HL-60 (cell line): Measurements from ENCODE around the gene LKAAEAR1.

Source experiments
- POLR2AphosphoS5 ChIP-seq: IDR thresholded peaks from 2 replicates; pipeline ENCODE4 v1.6.1; 2012; ENCODE audit warnings: low read depth
- SPI1 ChIP-seq: IDR thresholded peaks from 2 replicates; pipeline ENCODE4 v1.6.1; 2012; ENCODE audit warnings: low read depth, mild to moderate bottlenecking, borderline replicate concordance
- TF ChIP-seq, protein P1 (sequence below): IDR thresholded peaks from one replicate; pipeline ENCODE4 v1.5.1; 2011; ENCODE audit warnings: low read length, control low read depth, inconsistent platforms; ENCODE audit not compliant: insufficient read depth
- TF ChIP-seq, protein P2 (sequence below): IDR thresholded peaks from 2 replicates; pipeline ENCODE4 v1.6.1; 2012; ENCODE audit warnings: low read depth; ENCODE audit not compliant: insufficient replicate concordance

DNA sequence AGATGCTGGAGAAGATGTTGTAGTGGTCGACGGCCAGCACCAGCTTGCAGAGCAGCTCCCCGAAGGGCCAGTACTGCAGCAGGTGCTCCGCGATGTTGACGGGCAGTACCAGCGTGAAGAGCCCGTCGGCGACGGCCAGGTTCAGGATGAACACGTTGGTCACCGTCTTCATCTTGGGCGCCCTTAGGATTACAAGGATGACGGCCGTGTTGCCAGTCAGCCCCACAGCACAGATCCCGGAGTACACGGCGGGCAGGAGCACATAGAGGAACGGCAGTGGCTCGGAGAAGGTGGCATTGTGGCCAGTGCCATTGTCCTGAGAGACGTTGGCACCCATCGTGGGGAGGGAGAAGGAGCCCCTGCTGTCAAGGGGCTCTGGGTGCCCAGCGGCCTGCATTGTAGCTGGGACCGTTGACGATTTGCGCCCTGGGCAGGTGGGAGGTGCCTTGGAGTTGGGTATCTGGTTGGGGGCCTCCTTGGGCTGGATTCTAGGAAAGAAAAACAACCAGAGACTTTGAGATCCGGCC is 22.3 kb upstream of the LKAAEAR1 start:
- TF ChIP-seq, protein P1, sequence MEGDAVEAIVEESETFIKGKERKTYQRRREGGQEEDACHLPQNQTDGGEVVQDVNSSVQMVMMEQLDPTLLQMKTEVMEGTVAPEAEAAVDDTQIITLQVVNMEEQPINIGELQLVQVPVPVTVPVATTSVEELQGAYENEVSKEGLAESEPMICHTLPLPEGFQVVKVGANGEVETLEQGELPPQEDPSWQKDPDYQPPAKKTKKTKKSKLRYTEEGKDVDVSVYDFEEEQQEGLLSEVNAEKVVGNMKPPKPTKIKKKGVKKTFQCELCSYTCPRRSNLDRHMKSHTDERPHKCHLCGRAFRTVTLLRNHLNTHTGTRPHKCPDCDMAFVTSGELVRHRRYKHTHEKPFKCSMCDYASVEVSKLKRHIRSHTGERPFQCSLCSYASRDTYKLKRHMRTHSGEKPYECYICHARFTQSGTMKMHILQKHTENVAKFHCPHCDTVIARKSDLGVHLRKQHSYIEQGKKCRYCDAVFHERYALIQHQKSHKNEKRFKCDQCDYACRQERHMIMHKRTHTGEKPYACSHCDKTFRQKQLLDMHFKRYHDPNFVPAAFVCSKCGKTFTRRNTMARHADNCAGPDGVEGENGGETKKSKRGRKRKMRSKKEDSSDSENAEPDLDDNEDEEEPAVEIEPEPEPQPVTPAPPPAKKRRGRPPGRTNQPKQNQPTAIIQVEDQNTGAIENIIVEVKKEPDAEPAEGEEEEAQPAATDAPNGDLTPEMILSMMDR = no peak
- TF ChIP-seq, protein P2, sequence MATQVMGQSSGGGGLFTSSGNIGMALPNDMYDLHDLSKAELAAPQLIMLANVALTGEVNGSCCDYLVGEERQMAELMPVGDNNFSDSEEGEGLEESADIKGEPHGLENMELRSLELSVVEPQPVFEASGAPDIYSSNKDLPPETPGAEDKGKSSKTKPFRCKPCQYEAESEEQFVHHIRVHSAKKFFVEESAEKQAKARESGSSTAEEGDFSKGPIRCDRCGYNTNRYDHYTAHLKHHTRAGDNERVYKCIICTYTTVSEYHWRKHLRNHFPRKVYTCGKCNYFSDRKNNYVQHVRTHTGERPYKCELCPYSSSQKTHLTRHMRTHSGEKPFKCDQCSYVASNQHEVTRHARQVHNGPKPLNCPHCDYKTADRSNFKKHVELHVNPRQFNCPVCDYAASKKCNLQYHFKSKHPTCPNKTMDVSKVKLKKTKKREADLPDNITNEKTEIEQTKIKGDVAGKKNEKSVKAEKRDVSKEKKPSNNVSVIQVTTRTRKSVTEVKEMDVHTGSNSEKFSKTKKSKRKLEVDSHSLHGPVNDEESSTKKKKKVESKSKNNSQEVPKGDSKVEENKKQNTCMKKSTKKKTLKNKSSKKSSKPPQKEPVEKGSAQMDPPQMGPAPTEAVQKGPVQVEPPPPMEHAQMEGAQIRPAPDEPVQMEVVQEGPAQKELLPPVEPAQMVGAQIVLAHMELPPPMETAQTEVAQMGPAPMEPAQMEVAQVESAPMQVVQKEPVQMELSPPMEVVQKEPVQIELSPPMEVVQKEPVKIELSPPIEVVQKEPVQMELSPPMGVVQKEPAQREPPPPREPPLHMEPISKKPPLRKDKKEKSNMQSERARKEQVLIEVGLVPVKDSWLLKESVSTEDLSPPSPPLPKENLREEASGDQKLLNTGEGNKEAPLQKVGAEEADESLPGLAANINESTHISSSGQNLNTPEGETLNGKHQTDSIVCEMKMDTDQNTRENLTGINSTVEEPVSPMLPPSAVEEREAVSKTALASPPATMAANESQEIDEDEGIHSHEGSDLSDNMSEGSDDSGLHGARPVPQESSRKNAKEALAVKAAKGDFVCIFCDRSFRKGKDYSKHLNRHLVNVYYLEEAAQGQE = no peak
- TF ChIP-seq POLR2AphosphoS5 (no peak), SPI1 (no peak)
